Fibroblast of lung (primary cell): ENCODE results near the gene ZNF467.

ENCODE experiments used
- EZH2 ChIP-seq: IDR thresholded peaks from 2 replicates; pipeline ENCODE4 v1.5.1; 2012; ENCODE audit warnings: low read length, control low read depth, mild to moderate bottlenecking; ENCODE audit errors: missing control alignments
- TF ChIP-seq, protein P1 (sequence below), 2 donors: IDR thresholded peaks in 1 of 2; conservative IDR thresholded peaks in 1 of 2; 1 replicate in 1 of 2; 2 replicates in 1 of 2; pipeline ENCODE4 v1.5.1; 2011 to 2012; ENCODE audit warnings: low read length in 2 of 2, control low read depth in 1 of 2, inconsistent platforms in 1 of 2, low read depth in 1 of 2, mild to moderate bottlenecking in 1 of 2

DNA sequence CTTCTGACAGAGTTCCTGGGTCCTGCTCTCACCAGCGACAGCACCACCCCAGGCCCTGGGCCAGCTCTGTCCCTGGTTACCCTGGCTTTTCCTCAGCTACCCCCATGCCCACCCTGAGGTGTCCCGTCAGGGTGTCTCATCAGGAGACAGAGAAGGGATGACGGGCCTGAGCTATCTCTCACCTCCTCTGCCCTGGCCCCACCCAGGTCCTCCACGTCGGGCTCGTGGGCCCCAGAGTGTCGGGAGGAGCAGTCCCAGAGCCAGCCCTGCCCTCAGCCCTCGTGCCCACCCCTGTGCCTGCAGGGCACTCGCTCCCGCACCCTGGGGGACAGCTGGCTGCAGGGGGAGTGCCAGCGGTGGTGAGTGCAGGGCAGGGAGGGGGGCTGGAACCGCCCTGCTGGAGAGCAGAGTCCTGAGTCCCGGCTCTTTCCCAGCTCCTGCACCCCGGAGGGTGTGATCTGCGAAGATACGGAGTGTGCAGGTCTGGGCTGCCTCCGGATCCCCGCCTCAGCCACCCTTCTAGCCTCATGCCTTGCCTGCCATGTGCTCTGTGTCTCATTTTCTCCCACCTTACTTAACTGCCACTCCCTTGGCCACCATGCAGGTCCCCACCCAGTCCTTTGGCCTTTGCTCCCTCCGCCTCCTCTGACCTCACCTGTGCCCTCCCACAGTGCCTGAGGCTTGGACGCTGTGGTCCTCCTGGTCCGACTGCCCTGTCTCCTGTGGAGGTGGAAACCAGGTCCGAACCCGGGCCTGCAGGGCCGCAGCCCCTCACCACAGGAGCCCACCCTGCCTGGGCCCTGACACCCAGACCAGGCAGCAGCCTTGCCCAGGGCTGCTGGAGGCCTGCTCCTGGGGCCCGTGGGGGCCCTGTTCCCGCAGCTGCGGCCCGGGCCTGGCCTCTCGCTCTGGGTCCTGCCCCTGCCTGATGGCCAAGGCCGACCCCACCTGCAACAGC is 48.1 kb upstream of the ZNF467 start:
- TF ChIP-seq, protein P1, sequence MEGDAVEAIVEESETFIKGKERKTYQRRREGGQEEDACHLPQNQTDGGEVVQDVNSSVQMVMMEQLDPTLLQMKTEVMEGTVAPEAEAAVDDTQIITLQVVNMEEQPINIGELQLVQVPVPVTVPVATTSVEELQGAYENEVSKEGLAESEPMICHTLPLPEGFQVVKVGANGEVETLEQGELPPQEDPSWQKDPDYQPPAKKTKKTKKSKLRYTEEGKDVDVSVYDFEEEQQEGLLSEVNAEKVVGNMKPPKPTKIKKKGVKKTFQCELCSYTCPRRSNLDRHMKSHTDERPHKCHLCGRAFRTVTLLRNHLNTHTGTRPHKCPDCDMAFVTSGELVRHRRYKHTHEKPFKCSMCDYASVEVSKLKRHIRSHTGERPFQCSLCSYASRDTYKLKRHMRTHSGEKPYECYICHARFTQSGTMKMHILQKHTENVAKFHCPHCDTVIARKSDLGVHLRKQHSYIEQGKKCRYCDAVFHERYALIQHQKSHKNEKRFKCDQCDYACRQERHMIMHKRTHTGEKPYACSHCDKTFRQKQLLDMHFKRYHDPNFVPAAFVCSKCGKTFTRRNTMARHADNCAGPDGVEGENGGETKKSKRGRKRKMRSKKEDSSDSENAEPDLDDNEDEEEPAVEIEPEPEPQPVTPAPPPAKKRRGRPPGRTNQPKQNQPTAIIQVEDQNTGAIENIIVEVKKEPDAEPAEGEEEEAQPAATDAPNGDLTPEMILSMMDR (conservative IDR thresholded peaks at IDR 0.05 in 1 of 2, IDR thresholded peaks at IDR 0.05 in 1 of 2; ENCODE audit: low read depth in 1 of 2, low read length in 2 of 2) = no peak
- TF ChIP-seq EZH2 = no peak
